NCI-H526 (cell line): ENCODE data around the gene DNMT3A.
"Not testable (repeated sequence)": the region's sequence is repeated elsewhere in the genome, so short reads cannot be mapped to it uniquely, and the experiment has no call there.

ENCODE experiments used
- DNase-seq, 2 experiments: peaks; one replicate each; lab custom pipeline; 2025; lab: John Stamatoyannopoulos, UW

Gene DNMT3A

DNA sequence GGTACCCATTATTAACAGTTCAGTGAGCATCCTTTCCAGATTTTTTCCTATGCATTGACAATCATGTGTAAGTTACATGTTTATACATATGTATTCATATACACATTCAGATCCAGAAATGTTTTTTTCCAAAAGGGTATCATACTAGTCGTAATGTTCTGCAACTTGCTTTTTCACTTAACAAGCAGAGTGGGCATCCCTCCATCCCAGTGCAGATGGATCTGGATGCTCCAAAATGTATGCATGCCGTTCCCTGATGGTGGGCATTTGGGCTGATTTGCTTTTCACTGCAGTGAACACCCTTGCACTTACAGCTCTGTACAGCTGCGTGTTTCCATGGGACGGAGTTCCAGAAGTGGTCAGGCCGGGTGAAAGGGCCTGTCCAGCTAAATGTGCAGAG lies 57.0 kb downstream of the DNMT3A start:
- no peak for DNase-seq

DNA sequence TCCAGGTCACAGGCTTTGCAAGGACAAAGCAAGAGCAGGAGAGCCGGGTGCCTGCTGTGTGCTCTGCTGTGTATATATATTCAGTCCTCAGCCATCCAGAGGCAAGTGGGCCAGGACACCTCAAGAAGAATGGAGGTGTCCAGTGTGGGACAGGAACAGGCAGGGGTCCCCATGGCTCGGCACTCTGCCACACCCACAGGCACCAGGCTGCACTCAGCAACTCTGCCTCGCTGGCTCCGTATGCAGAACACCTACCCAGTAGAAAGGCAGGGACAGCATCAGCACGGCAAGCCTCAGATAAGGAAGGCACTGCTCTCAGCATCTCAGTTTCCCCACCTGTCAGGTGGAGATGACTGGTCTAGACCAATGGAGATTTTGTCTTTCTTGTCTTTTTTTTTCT lies 57.8 kb downstream of the DNMT3A start:
- DNase-seq: no peak

DNA sequence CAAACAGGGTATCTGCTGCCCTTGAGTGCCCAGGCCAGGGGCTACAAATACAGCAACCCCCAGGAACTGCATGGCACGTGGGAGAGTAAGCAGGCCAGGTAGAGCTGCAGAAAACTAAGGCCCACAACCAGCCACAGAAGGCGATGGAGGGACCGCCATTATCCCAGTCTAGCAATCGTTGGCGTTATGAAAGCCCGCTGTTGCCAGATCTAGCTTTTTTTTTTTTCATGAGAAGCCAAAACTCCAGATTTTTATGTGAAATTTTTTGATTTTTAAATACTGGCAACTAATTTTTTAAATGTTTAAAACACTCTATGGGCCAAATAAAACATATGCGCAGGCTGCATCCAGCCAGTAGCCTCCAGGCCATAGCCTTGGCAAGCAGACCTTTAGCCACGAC lies 59.8 kb downstream of the DNMT3A start:
- no peak for DNase-seq

GRCh38 chr2:25281522-25281921 lies 60.2 kb downstream of the DNMT3A start:
- no peak for DNase-seq

GRCh38 chr2:25280051-25280687 lies 61.6 kb downstream of the DNMT3A start:
- no peak for DNase-seq

DNA sequence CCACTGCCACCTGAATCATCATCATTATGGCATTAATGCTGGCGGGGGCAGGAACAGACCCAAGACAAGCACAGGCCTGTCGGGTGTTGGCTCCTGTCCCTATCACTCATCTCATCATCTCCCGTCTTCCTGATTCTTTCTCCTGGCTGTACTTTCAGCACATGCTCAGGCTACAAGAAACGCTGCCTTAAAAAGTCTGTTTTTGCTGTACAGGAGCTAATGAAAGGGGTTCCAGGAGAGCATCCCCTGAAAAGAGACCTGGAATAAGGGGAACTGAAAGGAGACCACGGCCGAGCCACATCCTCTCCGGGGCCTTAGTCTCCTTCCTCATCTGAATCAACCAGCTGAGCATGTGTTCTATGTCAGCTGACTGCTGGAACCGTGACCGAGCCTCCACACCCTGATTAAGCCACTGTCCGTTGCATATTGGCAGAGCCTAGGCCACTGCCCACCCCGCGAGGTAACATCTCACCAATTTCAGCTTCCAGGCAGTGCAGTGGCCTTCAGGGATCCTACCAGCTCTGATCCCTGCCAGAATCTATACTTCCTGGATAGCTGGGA lies 62.6 kb downstream of the DNMT3A start:
- DNase-seq: no peak

DNA sequence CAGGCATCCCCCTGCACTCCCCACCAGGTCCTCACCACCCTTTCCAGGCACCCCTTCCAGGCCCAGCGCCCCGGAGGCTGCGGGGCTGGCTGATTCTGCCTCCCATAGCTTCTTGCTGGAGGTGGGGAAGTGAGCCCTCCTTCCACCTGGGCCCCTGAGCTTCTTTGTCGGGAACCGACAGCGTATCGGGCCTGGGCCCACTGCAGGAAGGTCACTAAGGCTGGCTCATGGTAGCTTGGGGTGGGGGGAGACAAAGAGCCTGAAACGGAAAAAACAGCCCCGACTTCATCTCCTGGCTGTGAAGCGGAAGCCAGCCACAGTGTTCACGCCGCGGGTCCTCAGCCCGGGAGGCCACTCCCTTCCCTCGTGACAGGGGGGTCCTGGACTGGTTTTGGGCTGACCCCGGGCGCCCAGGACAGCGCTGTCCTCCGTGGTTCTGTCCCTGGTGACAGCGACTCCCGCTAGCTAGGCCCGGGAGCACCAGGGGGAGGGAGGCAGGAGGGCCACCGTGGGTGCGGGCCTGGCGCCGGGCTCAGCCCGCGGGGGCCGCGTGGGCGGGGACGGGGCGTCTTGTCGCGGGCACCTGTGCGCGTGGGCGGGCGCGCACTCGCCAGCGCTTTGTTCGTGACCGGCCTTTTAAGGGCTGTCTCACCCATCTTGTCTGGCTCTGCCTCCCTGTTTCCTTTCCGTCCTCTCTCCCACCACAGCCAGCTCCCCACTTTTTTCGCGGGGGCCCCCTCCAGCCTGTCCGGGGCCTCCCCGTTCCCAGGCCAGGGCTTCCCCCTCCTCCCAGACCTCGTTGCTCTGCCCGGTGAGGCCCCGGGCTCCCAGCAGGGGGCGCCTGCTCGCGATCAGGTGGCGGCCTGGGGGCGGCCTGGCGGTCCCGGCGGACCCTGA lies 64.9 kb downstream of the DNMT3A start:
- DNase-seq: no peak

- DNase-seq: no peak
These were observed 66.2 kb downstream of the DNMT3A start for GRCh38 chr2:25275575-25275965.

DNA sequence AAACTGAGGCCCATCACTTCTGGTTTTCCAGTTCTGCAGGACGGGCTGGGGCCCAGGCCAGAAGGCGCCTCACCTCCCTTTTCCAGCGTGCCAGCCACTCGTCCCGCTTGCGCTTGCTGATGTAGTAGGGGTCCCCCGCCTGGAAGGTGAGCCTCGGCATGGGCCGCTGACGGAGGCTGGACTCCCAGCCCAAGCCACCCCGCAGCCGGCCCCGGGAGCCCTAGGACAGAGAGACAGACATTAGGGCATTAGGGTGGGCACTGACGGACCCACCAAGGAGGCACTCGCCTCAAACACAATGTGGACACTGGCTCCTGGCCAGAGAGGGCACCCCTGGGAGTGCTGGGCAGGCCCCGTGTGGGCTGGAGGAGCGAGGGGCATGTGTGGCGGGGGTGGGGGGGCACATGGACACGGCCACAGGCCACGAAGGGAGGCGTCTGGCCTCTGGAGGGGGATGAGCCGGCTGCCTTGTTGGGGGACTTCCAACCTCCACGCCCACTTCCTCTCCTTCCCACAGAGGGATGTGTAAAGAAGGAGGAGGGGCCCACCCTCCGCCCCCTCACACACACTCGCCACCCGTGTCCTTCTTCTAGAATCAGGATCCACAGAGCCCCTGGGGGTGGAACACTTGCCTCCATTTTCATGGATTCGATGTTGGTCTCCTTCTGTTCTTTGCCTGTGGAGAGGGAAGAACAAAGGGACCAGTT lies 66.7 kb downstream of the DNMT3A start:
- DNase-seq: no peak

GRCh38 chr2:25273985-25274535 lies 67.7 kb downstream of the DNMT3A start:
- DNase-seq: no peak

DNA sequence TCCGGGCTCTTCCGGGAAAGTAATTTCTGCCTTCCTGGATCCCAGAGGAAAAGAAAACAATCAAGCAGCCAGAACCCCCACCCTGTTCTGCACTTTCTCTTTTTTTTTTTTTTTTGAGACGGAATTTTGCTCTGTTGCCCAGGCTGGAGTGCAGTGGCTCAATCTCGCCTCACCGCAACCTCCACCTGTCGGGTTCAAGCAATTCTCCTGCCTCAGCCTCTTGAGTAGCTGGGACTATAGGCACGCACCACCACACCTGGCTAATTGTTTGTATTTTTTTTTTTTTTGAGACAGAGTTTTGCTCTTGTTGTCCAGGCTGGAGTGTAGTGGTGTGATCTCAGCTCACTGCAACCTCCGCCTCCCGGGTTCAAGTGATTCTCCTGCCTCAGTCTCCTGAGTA lies 69.0 kb downstream of the DNMT3A start:
- DNase-seq: not testable (repeated sequence)

DNA sequence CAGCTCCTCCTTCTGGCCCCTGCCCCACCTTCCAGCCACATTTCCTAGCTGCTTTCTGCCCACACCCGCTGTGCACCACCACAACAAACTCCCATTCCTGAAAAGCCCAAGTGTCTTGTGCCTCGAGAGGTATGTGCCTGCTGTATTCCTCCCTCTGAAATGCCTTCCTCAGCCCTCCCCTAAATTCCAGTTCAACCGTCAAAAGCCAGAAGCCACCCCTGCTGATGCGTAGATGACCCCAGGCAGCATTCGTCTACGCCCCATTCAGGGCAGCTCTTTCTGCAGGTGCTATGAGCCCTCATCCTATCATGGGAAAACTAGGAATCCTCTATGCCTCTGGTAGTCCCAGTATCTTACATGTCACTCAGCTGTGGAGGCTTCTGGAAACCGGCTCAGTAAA lies 71.7 kb downstream of the DNMT3A start:
- no peak for DNase-seq

DNA sequence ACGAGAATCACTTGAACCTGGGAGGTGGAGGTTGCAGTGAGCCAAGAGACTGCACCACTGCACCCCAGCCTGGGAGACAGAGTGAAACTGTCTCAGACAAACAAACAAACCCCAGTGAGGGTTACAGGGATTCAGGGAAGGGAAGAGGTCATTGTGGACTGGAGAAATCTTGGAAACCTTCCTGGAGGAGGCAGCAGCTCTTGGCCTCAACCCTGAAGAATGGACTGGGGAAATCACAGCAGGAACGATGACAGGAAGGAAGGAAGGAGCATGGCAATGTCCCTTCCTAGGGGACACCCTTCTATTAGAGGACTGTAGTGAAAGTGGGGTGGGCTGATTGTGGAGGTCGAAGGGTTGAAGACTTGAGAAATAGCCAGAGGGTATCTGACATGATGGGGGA lies 72.5 kb downstream of the DNMT3A start:
- no peak for DNase-seq

DNA sequence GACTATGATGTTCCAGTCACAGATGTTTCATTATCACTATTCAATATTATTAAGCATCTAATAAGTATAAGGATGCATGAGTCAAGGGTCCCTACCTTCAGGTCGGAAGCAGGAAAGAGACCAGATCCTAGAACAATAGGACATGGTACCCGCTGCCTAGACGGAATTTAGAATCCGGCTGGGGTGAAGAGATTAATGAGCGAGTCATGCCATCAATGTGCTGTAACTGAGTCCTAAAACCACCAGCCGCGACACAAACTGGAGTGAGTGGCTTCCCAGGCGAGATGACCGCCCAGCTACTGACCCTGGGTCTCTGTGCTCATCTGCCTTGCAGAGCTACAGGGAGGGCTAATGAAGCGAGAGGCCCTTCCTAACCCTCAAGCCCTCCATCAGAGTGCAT lies 73.6 kb downstream of the DNMT3A start:
- DNase-seq: no peak

GRCh38 chr2:25266399-25266798 lies 75.3 kb downstream of the DNMT3A start:
- no peak for DNase-seq

DNA sequence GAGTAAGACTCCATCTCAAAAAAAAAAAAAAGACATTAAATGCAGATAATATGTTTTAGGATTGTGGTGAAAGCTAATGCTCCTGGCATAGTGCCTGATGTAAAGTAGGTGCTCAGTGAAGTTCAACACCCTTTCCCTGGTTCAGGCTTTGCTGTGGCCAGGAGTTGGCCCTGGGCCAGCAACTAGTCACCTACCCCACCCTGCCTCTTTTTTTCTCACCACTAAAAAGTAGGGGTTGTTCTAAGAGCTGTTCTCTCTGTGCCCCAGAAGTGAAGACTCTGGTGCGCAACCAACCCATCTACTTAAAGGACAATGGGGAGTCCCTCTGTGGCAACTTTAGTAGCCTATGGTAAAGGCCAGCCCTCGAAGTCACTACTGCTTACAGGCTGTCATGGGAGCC lies 75.9 kb downstream of the DNMT3A start:
- no peak for DNase-seq

GRCh38 chr2:25265001-25265400 lies 76.7 kb downstream of the DNMT3A start:
- no peak for DNase-seq

DNA sequence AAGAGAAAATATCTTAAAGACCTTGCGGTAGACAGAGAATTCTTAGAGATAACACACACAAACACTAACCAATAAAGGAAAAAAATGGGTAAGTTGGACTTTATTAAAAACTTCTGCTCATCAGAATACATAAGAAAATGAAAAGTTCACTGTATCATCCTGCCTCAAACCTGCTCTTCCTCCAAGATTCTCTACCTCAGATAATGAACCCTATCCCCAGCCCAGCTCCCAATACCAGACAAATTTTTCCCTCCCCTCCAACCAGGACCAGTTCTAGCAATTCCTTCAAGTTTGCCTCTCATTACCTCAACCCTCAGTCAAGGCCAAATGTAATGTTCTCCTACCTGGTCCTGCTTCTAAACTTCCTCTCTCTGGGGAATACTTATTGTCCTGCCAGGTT lies 79.4 kb downstream of the DNMT3A start:
- no peak for DNase-seq

DNA sequence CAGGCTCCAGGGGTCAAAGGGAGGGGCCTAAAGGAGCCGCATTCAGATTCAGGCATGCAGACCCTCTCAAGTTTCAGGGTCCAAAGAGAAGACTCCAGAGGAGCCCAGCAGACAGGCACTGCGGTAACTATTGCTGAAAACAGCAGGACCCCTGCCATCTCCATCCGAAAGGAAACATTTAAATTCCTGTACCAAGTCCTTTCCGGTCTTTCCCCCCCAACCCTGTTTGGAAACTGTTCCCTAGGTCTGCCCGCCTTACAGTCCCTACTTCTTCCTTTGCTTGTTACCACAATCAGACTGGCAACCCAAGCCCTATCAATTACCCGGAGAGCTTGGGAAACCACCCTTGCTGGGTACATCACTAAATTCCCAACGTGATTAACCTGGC lies 82.0 kb downstream of the DNMT3A start:
- DNase-seq: no peak

GRCh38 chr2:25258847-25259736 lies 82.6 kb downstream of the DNMT3A start:
- no peak for DNase-seq
